ENCODE results near the gene CHAT.

CHAT gene

GRCh38 chr10:49621561-49621960, 7.7 kb downstream of the CHAT start:
- TF ChIP-seq CTCF (IDR thresholded peaks at IDR 0.05; ENCODE audit: low read depth, low read length, missing control alignments), result no peak
- no peak overlapping the region for H3K4me3 ChIP-seq (ENCODE audit: low read depth, low read length)
- no peak for DNase-seq (ENCODE audit: low read depth)

GRCh38 chr10:49622426-49623425, 8.9 kb downstream of the CHAT start:
- no peak overlapping the region for H3K4me3 ChIP-seq (ENCODE audit: low read depth, low read length)
- TF ChIP-seq CTCF (IDR thresholded peaks at IDR 0.05; ENCODE audit: low read depth, low read length, missing control alignments), result no peak
- DNase-seq (ENCODE audit: low read depth), result no peak

GRCh38 chr10:49624629-49625028, 10.8 kb downstream of the CHAT start:
- no peak overlapping the region for H3K4me3 ChIP-seq (ENCODE audit: low read depth, low read length)
- no peak for TF ChIP-seq CTCF (IDR thresholded peaks at IDR 0.05; ENCODE audit: low read depth, low read length, missing control alignments)
- no peak for DNase-seq (ENCODE audit: low read depth)

GRCh38 chr10:49625411-49625810, 11.6 kb downstream of the CHAT start:
- no peak overlapping the region for H3K4me3 ChIP-seq (ENCODE audit: low read depth, low read length)
- no peak for DNase-seq (ENCODE audit: low read depth)
- no peak for TF ChIP-seq CTCF (IDR thresholded peaks at IDR 0.05; ENCODE audit: low read depth, low read length, missing control alignments)

GRCh38 chr10:49627038-49627437, 13.2 kb downstream of the CHAT start:
- H3K4me3 ChIP-seq (ENCODE audit: low read depth, low read length), result no peak overlapping the region
- TF ChIP-seq CTCF (IDR thresholded peaks at IDR 0.05; ENCODE audit: low read depth, low read length, missing control alignments), result no peak
- DNase-seq (ENCODE audit: low read depth), result no peak

DNA sequence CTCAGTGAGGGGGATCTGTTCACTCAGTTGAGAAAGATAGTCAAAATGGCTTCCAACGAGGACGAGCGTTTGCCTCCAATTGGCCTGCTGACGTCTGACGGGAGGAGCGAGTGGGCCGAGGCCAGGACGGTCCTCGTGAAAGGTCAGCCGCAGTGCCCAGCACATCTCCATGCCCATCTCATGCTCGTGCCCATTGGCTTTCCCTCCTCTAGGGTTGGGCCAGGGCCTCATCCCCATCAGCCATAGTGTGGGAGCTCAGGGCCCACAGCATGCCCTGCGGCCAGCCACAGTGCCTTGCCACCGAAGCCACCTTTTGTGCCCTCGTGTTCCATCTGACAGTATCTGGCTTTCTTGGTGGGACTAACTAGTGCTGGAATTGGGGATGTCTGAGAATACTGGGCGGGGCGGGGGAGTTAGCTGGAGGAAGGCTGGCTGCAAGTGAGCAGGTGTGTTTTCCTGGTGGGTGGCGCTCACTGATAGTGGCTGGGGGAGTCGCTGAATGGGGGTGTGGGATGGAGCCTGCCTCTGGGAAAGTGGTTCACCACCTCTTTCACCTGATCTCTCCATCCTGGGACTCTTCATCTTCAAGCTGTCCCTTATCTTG, 13.9 kb downstream of the CHAT start:
- DNase-seq (ENCODE audit: low read depth), result no peak
- H3K4me3 ChIP-seq (ENCODE audit: low read depth, low read length), result no peak overlapping the region
- TF ChIP-seq CTCF (IDR thresholded peaks at IDR 0.05; ENCODE audit: low read depth, low read length, missing control alignments), result no peak

Data from GM12864 (cell line).